H9 (cell line): ENCODE results near the gene KCNK5. TPM values are rescaled to one million over a fixed set of nuclear protein-coding genes. Genes with fewer than 3 reads are reported as not detected.

Source experiments
- DNase-seq: peaks from one replicate; pipeline ENCODE4 v3.0.0-alpha.2; 2017
- H2AFZ ChIP-seq: one replicate; pipeline ENCODE4 v1.6.1; 2013; ENCODE audit warnings: mild to moderate bottlenecking, low read length, control low read depth, moderate library complexity
- H2AK5ac ChIP-seq: 2 replicates; pipeline ENCODE4 v1.6.1; 2013; ENCODE audit warnings: low read length, control low read depth, mixed read lengths; ENCODE audit not compliant: insufficient read length
- H2BK120ac ChIP-seq: one replicate; pipeline ENCODE4 v1.6.1; 2013; ENCODE audit warnings: low read depth, mild to moderate bottlenecking, low read length, control low read depth, inconsistent platforms; ENCODE audit not compliant: poor library complexity, severe bottlenecking
- H2BK12ac ChIP-seq: 2 replicates; pipeline ENCODE4 v1.6.1; 2013; ENCODE audit warnings: low read length, control low read depth, mixed read lengths, low read depth; ENCODE audit not compliant: insufficient read length
- H2BK15ac ChIP-seq: 2 replicates; pipeline ENCODE4 v1.6.1; 2013; ENCODE audit warnings: low read depth, low read length, control low read depth
- H2BK20ac ChIP-seq: one replicate; pipeline ENCODE4 v1.6.1; 2013; ENCODE audit warnings: low read depth, mild to moderate bottlenecking, low read length, control low read depth, inconsistent platforms; ENCODE audit not compliant: poor library complexity, severe bottlenecking
- H2BK5ac ChIP-seq: 2 replicates; pipeline ENCODE4 v1.6.1; 2013; ENCODE audit warnings: low read length, control low read depth, mixed read lengths; ENCODE audit not compliant: insufficient read length
- H3K14ac ChIP-seq: 2 replicates; pipeline ENCODE4 v1.6.1; 2013; ENCODE audit warnings: low read length, control low read depth; ENCODE audit not compliant: insufficient read depth
- H3K18ac ChIP-seq: 2 replicates; pipeline ENCODE4 v1.6.1; 2013; ENCODE audit warnings: low read depth, mild to moderate bottlenecking, mixed read lengths, low read length, control low read depth; ENCODE audit not compliant: insufficient read length
- H3K23ac ChIP-seq: 2 replicates; pipeline ENCODE4 v1.6.1; 2013; ENCODE audit warnings: low read length, control low read depth, mixed read lengths, low read depth; ENCODE audit not compliant: insufficient read length
- H3K23me2 ChIP-seq: 2 replicates; pipeline ENCODE4 v1.6.1; 2013; ENCODE audit warnings: low read depth, mild to moderate bottlenecking, mixed read lengths, low read length, control low read depth; ENCODE audit not compliant: insufficient read length, poor library complexity, severe bottlenecking
- H3K27ac ChIP-seq: 2 replicates; pipeline ENCODE4 v1.5.1; 2013; ENCODE audit warnings: low read length, control low read depth, mixed read lengths, low read depth; ENCODE audit not compliant: insufficient read length
- H3K27me3 ChIP-seq: 2 replicates; pipeline ENCODE4 v1.6.1; 2013; ENCODE audit warnings: low read length, control low read depth, inconsistent platforms; ENCODE audit not compliant: insufficient read depth
- H3K4ac ChIP-seq: 2 replicates; pipeline ENCODE4 v1.6.1; 2013; ENCODE audit warnings: low read depth, mild to moderate bottlenecking, control low read depth, inconsistent platforms, low read length, moderate library complexity
- H3K4me1 ChIP-seq: 2 replicates; pipeline ENCODE4 v1.6.1; 2013; ENCODE audit warnings: low read length, control low read depth, inconsistent platforms; ENCODE audit not compliant: insufficient read depth
- H3K4me2 ChIP-seq: 2 replicates; pipeline ENCODE4 v1.6.1; 2013; ENCODE audit warnings: low read length, control low read depth, mixed read lengths; ENCODE audit not compliant: insufficient read length, insufficient read depth
- H3K56ac ChIP-seq: 2 replicates; pipeline ENCODE4 v1.6.1; 2013; ENCODE audit warnings: low read depth, mild to moderate bottlenecking, mixed read lengths, low read length, control low read depth; ENCODE audit not compliant: insufficient read length
- H3K79me1 ChIP-seq: 2 replicates; pipeline ENCODE4 v1.6.1; 2013; ENCODE audit warnings: low read depth, mild to moderate bottlenecking, moderate library complexity, low read length, control low read depth, inconsistent platforms; ENCODE audit not compliant: insufficient read depth, poor library complexity, severe bottlenecking
- H3K79me2 ChIP-seq: 2 replicates; pipeline ENCODE4 v1.6.1; 2013; ENCODE audit warnings: low read length, control low read depth, inconsistent platforms; ENCODE audit not compliant: insufficient read depth
- H3K9ac ChIP-seq: 2 replicates; pipeline ENCODE4 v1.6.1; 2013; ENCODE audit warnings: low read length, control low read depth, mixed read lengths; ENCODE audit not compliant: insufficient read length; ENCODE audit errors: extremely low read depth
- H3K9me3 ChIP-seq: one replicate; pipeline ENCODE4 v1.6.1; 2013; ENCODE audit warnings: low read depth, low read length, inconsistent platforms; ENCODE audit not compliant: control insufficient read depth
- H3T11ph ChIP-seq: one replicate; pipeline ENCODE4 v1.6.1; 2013; ENCODE audit warnings: mild to moderate bottlenecking, low read length, control low read depth, inconsistent platforms
- H4K20me1 ChIP-seq: one replicate; pipeline ENCODE4 v1.6.1; 2013; ENCODE audit not compliant: control insufficient read depth, insufficient read length, insufficient read depth
- H4K5ac ChIP-seq: 2 replicates; pipeline ENCODE4 v1.6.1; 2013; ENCODE audit warnings: low read depth, mild to moderate bottlenecking, mixed read lengths, low read length, control low read depth; ENCODE audit not compliant: insufficient read length
- H4K8ac ChIP-seq: replicated peaks from 2 replicates; pipeline ENCODE4 v1.6.1; 2013; ENCODE audit warnings: low read length, control low read depth, mixed read lengths, low read depth; ENCODE audit not compliant: insufficient read length
- H4K91ac ChIP-seq: 2 replicates; pipeline ENCODE4 v1.6.1; 2013; ENCODE audit warnings: low read depth, mild to moderate bottlenecking, moderate library complexity, mixed read lengths, low read length, control low read depth; ENCODE audit not compliant: insufficient read length
- H3K27ac Mint-ChIP-seq, 3 experiments: 2 replicates in 2 of 3; 3 replicates in 1 of 3; pipeline ENCODE4 v1.8.0; 2020 to 2021; ENCODE audit warnings: mixed read lengths in 3 of 3, mild to moderate bottlenecking in 1 of 3, moderate library complexity in 1 of 3
- H3K27me3 Mint-ChIP-seq: 2 replicates; pipeline ENCODE4 v1.8.0; 2021; ENCODE audit warnings: low read depth, mild to moderate bottlenecking, moderate library complexity, mixed read lengths
- H3K36me3 Mint-ChIP-seq, 3 experiments: 2 replicates in 2 of 3; 3 replicates in 1 of 3; pipeline ENCODE4 v1.8.0; 2020 to 2021; ENCODE audit warnings: low read depth in 3 of 3, mixed read lengths in 3 of 3; ENCODE audit not compliant: insufficient read depth in 1 of 3
- H3K4me1 Mint-ChIP-seq, 2 experiments: 2 replicates each; pipeline ENCODE4 v1.8.0; 2020; ENCODE audit warnings: mixed read lengths in 2 of 2
- H3K4me3 Mint-ChIP-seq, 2 experiments: 2 replicates in 1 of 2; 3 replicates in 1 of 2; pipeline ENCODE4 v1.8.0; 2020 to 2021; ENCODE audit warnings: mild to moderate bottlenecking in 2 of 2, mixed read lengths in 2 of 2, moderate library complexity in 1 of 2
- H3K9me3 Mint-ChIP-seq, 2 experiments: 2 replicates in 1 of 2; 3 replicates in 1 of 2; pipeline ENCODE4 v1.8.0; 2020; ENCODE audit warnings: mild to moderate bottlenecking in 2 of 2, mixed read lengths in 2 of 2, moderate library complexity in 1 of 2
- WGBS: extraction: QIAGEN DNeasy Blood & Tissue Kit; methylation state at CpG from one replicate; pipeline ENCODE4 v1.1.7; 2013; ENCODE audit warnings: missing lambda C conversion rate, low lambda C conversion rate, mixed read lengths; ENCODE audit not compliant: insufficient read length; ENCODE audit errors: extremely low coverage; 5-methylcytosine and 5-hydroxymethylcytosine counted together
- total RNA-seq: library from RNA; stranded (reverse); gene quantifications from 2 replicates; pipeline ENCODE4 v1.2.1, GENCODE V29; 2021
- TF ChIP-seq, protein P1 (sequence below): fragments of 200-600 bp; sonication (generic); conservative IDR thresholded peaks from 3 replicates; pipeline ENCODE4 v1.8.0; 2021; ENCODE audit warnings: antibody characterized with exemption, mild to moderate bottlenecking

The KCNK5 gene
- total RNA-seq, 1 experiment from 2014 or later = 30.0 TPM

GRCh38 chr6:39196673-39197091 lies 32.6 kb downstream of the KCNK5 start:
- Histone ChIP-seq H2BK12ac (no peak overlapping the region), H3K23me2 (no peaks in the 10 kb centered on the region), H2BK5ac (no peak overlapping the region), H4K20me1 (no peaks in the 10 kb centered on the region), H3K18ac (no peak overlapping the region), H2BK20ac (no peak overlapping the region), H3K23ac (no peak overlapping the region), H3T11ph (no peak overlapping the region), H3K14ac (no peak overlapping the region), H3K27ac (no peak overlapping the region), H3K4me1 (no peaks in the 10 kb centered on the region), H4K8ac (no peak overlapping the region), H3K9me3 (no peaks in the 10 kb centered on the region), H2AK5ac (no peak overlapping the region), H3K79me1 (peaks cover 10% of the 10 kb centered on the region), H3K56ac (no peak overlapping the region), H3K4ac (no peak overlapping the region), H4K5ac (no peak overlapping the region), H3K9ac (no peak overlapping the region), H4K91ac (no peak overlapping the region), H2BK120ac (no peak overlapping the region), H3K79me2 (no peaks in the 10 kb centered on the region; the same call in 1 of the 2 replicates), H2AFZ (no peak overlapping the region), H3K4me2 (no peak overlapping the region), H2BK15ac (no peak overlapping the region), H3K27me3 (no peaks in the 10 kb centered on the region)
- no peak overlapping the region; a peak in 1 of 5 replicates for H3K4me3 Mint-ChIP-seq
- H3K4me1 Mint-ChIP-seq = peaks cover 18 to 25% of the 10 kb centered on the region in 2 experiments
- no peak for DNase-seq
- no CpG with 5 or more reads among the region's 3 CpGs for WGBS
- H3K27me3 Mint-ChIP-seq = no peaks in the 10 kb centered on the region; the same call in none of the 2 replicates
- TF ChIP-seq, protein P1, sequence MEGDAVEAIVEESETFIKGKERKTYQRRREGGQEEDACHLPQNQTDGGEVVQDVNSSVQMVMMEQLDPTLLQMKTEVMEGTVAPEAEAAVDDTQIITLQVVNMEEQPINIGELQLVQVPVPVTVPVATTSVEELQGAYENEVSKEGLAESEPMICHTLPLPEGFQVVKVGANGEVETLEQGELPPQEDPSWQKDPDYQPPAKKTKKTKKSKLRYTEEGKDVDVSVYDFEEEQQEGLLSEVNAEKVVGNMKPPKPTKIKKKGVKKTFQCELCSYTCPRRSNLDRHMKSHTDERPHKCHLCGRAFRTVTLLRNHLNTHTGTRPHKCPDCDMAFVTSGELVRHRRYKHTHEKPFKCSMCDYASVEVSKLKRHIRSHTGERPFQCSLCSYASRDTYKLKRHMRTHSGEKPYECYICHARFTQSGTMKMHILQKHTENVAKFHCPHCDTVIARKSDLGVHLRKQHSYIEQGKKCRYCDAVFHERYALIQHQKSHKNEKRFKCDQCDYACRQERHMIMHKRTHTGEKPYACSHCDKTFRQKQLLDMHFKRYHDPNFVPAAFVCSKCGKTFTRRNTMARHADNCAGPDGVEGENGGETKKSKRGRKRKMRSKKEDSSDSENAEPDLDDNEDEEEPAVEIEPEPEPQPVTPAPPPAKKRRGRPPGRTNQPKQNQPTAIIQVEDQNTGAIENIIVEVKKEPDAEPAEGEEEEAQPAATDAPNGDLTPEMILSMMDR = no peak
- H3K9me3 Mint-ChIP-seq = no peaks in the 10 kb centered on the region
- peak overlapping the region in 2 of 3 experiments; percentile 9 to 87; a peak in 4 of 7 replicates for H3K27ac Mint-ChIP-seq
- peaks cover 46 to 49% (median 49%) of the 10 kb centered on the region in 3 experiments for H3K36me3 Mint-ChIP-seq
